ENCODE data around the gene PSMB2. TPM values are rescaled to one million over a fixed set of nuclear protein-coding genes. Genes with fewer than 3 reads are reported as not detected.

The PSMB2 gene
- total RNA-seq, 2 experiments from 2014 or later, result 28.7 to 86.3 TPM

DNA sequence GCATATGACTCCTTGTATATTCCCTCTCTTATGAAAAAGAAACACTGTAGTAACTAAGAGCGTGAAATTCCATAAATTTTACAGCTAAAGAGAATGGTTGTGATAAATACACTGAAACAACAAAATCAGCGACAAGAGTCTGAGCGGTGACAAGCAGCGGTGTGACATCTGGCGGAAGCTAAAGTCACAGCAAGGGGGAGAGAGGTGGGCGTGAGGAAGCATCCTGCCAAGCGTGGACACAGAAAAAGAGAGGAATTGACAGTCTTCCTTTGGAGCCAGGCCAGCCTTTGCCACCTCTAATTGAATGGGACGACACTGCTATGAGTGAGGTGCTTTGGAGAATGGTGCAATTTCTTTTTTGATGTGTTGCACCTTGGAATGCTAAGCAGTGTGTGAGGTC is 25.9 kb downstream of the PSMB2 start:
- CTCF ChIA-PET (ENCODE audit: unreplicated experiment), result no interaction called here
- Histone ChIP-seq H3K4me3 (ENCODE audit: low read depth, low read length, poor library complexity, severe bottlenecking) (no peak overlapping the region), H2AFZ (ENCODE audit: low read length) (no peak overlapping the region), H3K27ac (ENCODE audit: low read depth, low read length, poor library complexity, severe bottlenecking) (no peak overlapping the region), H3K4me1 (ENCODE audit: insufficient read depth, low read length, poor library complexity, severe bottlenecking) (no peaks in the 10 kb centered on the region), H3K36me3 (ENCODE audit: insufficient read depth, low read length) (peaks cover 97% of the 10 kb centered on the region), H3K9me3 (ENCODE audit: low read length) (no peaks in the 10 kb centered on the region), H3K9me2 (ENCODE audit: insufficient read depth, low read length) (no peaks in the 10 kb centered on the region), H3K79me2 (ENCODE audit: insufficient read depth, low read depth, low read length) (peaks cover 21% of the 10 kb centered on the region; the same call in 1 of the 2 replicates), H3K4me2 (ENCODE audit: low read length) (no peak overlapping the region), H4K20me1 (ENCODE audit: insufficient read depth, low read length) (no peaks in the 10 kb centered on the region)
- POLR2A ChIA-PET, result no interaction called here
- BruUV-seq (replicated peaks), result no TSS peak
- TF ChIP-seq, protein P1, sequence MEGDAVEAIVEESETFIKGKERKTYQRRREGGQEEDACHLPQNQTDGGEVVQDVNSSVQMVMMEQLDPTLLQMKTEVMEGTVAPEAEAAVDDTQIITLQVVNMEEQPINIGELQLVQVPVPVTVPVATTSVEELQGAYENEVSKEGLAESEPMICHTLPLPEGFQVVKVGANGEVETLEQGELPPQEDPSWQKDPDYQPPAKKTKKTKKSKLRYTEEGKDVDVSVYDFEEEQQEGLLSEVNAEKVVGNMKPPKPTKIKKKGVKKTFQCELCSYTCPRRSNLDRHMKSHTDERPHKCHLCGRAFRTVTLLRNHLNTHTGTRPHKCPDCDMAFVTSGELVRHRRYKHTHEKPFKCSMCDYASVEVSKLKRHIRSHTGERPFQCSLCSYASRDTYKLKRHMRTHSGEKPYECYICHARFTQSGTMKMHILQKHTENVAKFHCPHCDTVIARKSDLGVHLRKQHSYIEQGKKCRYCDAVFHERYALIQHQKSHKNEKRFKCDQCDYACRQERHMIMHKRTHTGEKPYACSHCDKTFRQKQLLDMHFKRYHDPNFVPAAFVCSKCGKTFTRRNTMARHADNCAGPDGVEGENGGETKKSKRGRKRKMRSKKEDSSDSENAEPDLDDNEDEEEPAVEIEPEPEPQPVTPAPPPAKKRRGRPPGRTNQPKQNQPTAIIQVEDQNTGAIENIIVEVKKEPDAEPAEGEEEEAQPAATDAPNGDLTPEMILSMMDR (conservative IDR thresholded peaks at IDR 0.05; ENCODE audit: low read length), result no peak
- no peak for TF ChIP-seq EZH2phosphoT487 (IDR thresholded peaks at IDR 0.05; ENCODE audit: borderline replicate concordance, low read depth, low read length)
- intact Hi-C loops (cut with micrococcal nuclease; ENCODE audit: unreplicated experiment), result no loop called here
- DNase-seq (ENCODE audit: low spot score), result no peak

DNA sequence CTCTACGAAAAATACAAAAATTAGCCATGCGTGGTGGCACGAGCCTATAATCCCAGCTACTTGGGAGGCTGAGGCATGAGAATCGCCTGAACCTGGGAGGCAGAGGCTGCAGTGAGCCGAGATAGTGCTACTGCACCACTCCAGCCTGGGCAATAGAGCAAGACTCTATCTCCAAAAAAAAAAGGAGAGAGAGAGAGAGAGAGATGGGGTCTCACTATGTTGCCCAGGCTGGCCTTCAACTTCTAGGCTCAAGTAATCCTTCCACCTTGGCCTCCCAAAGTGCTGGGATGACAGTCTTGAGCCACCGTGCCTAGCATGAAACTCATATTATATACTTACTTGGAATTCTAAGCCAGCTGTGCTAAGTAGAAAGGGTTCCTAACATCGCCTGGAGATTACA is 29.7 kb downstream of the PSMB2 start:
- Histone ChIP-seq H3K36me3 (ENCODE audit: insufficient read depth, low read length) (peaks cover 98% of the 10 kb centered on the region), H3K4me1 (ENCODE audit: insufficient read depth, low read length, poor library complexity, severe bottlenecking) (no peaks in the 10 kb centered on the region), H3K27ac (ENCODE audit: low read depth, low read length, poor library complexity, severe bottlenecking) (no peak overlapping the region), H3K4me3 (ENCODE audit: low read depth, low read length, poor library complexity, severe bottlenecking) (no peak overlapping the region), H3K9me3 (ENCODE audit: low read length) (no peaks in the 10 kb centered on the region), H3K4me2 (ENCODE audit: low read length) (no peak overlapping the region), H3K9me2 (ENCODE audit: insufficient read depth, low read length) (no peaks in the 10 kb centered on the region), H3K79me2 (ENCODE audit: insufficient read depth, low read depth, low read length) (peaks cover 17% of the 10 kb centered on the region; the same call in 1 of the 2 replicates), H4K20me1 (ENCODE audit: insufficient read depth, low read length) (no peaks in the 10 kb centered on the region), H2AFZ (ENCODE audit: low read length) (no peak overlapping the region)
- no peak for DNase-seq (ENCODE audit: low spot score)
- POLR2A ChIA-PET, result no interaction called here
- CTCF ChIA-PET (ENCODE audit: unreplicated experiment), result no interaction called here
- no peak for TF ChIP-seq EZH2phosphoT487 (IDR thresholded peaks at IDR 0.05; ENCODE audit: borderline replicate concordance, low read depth, low read length)
- TF ChIP-seq, protein P1 (conservative IDR thresholded peaks at IDR 0.05; ENCODE audit: low read length), result no peak
- intact Hi-C loops (cut with micrococcal nuclease; ENCODE audit: unreplicated experiment), result no loop called here
- BruUV-seq (replicated peaks), result no TSS peak

DNA sequence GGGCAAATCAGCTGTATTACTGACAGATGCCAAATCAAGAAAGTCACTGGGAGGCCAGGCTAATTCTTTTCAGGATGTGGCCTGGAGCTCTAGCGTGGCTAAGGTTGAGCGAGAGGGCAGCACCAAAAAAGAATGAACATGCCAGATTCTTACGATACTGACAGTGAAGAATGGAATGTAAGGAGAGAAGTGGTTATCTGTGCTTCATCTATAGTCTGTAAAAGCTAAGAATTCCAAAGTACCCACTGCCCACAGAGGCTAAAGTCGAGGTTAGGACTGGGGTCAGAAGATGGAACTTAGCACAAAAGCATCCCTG is 35.5 kb downstream of the PSMB2 start:
- Histone ChIP-seq H3K4me2 (ENCODE audit: low read length) (no peak overlapping the region), H4K20me1 (ENCODE audit: insufficient read depth, low read length) (peaks cover 5% of the 10 kb centered on the region), H3K4me1 (ENCODE audit: insufficient read depth, low read length, poor library complexity, severe bottlenecking) (no peaks in the 10 kb centered on the region), H3K36me3 (ENCODE audit: insufficient read depth, low read length) (peaks cover 95% of the 10 kb centered on the region), H3K27ac (ENCODE audit: low read depth, low read length, poor library complexity, severe bottlenecking) (no peak overlapping the region), H3K79me2 (ENCODE audit: insufficient read depth, low read depth, low read length) (peaks cover 17% of the 10 kb centered on the region; the same call in 1 of the 2 replicates), H3K4me3 (ENCODE audit: low read depth, low read length, poor library complexity, severe bottlenecking) (no peak overlapping the region), H3K9me3 (ENCODE audit: low read length) (no peaks in the 10 kb centered on the region), H2AFZ (ENCODE audit: low read length) (no peak overlapping the region), H3K9me2 (ENCODE audit: insufficient read depth, low read length) (no peaks in the 10 kb centered on the region)
- no TSS peak for BruUV-seq (replicated peaks)
- CTCF ChIA-PET (ENCODE audit: unreplicated experiment), result no interaction called here
- POLR2A ChIA-PET, result no interaction called here
- no peak for TF ChIP-seq EZH2phosphoT487 (IDR thresholded peaks at IDR 0.05; ENCODE audit: borderline replicate concordance, low read depth, low read length)
- TF ChIP-seq, protein P1 (conservative IDR thresholded peaks at IDR 0.05; ENCODE audit: low read length), result no peak
- no peak for DNase-seq (ENCODE audit: low spot score)
- intact Hi-C loops (cut with micrococcal nuclease; ENCODE audit: unreplicated experiment), result no loop called here
